Osteoblast (primary cell): ENCODE data around the gene PPP1R13B. TPM values are rescaled to one million over a fixed set of nuclear protein-coding genes. Genes with fewer than 3 reads are reported as not detected.

Source experiments
- DNase-seq: peaks from one replicate; pipeline ENCODE4 v3.0.0; 2011; ENCODE audit warnings: low spot score, mixed read lengths; ENCODE audit not compliant: insufficient read length; ENCODE audit errors: missing footprints
- H2AFZ ChIP-seq: 2 replicates; pipeline ENCODE4 v1.6.0; 2011; ENCODE audit warnings: mild to moderate bottlenecking, low read length
- H3K27ac ChIP-seq: 2 replicates; pipeline ENCODE4 v1.5.1; 2011; ENCODE audit warnings: mild to moderate bottlenecking, low read depth, low read length, moderate library complexity
- H3K27me3 ChIP-seq: 2 replicates; pipeline ENCODE4 v1.6.0; 2012; ENCODE audit warnings: mild to moderate bottlenecking, control low read depth, inconsistent platforms, low read length, moderate library complexity; ENCODE audit not compliant: insufficient read depth
- H3K36me3 ChIP-seq: 2 replicates; pipeline ENCODE4 v1.5.1; 2011; ENCODE audit warnings: mild to moderate bottlenecking, low read length, control low read depth, moderate library complexity; ENCODE audit not compliant: insufficient read depth
- H3K4me1 ChIP-seq: 2 replicates; pipeline ENCODE4 v1.5.1; 2011; ENCODE audit warnings: mild to moderate bottlenecking, low read length, control low read depth, moderate library complexity; ENCODE audit not compliant: insufficient read depth
- H3K4me2 ChIP-seq: 2 replicates; pipeline ENCODE4 v1.6.0; 2011; ENCODE audit warnings: mild to moderate bottlenecking, low read length; ENCODE audit not compliant: insufficient read depth
- H3K4me3 ChIP-seq: fragments of 200-600 bp; sonication (generic); 3 replicates; pipeline ENCODE4 v1.5.1; 2012; ENCODE audit warnings: mild to moderate bottlenecking, low read length, inconsistent platforms; ENCODE audit not compliant: insufficient read depth
- H3K79me2 ChIP-seq: 2 replicates; pipeline ENCODE4 v1.6.0; 2012; ENCODE audit warnings: mild to moderate bottlenecking, low read length, control low read depth, inconsistent platforms; ENCODE audit not compliant: insufficient read depth
- H3K9me3 ChIP-seq: 2 replicates; pipeline ENCODE4 v1.5.1; 2011; ENCODE audit warnings: low read depth, low read length, control low read depth
- H4K20me1 ChIP-seq: 2 replicates; pipeline ENCODE4 v1.6.0; 2012; ENCODE audit warnings: mild to moderate bottlenecking, low read length, control low read depth; ENCODE audit not compliant: insufficient read depth
- CTCF ChIP-seq: IDR thresholded peaks from 2 replicates; pipeline ENCODE4 v1.5.1; 2011; ENCODE audit warnings: mild to moderate bottlenecking, low read depth, low read length, moderate library complexity; ENCODE audit errors: extremely low read depth
- total RNA-seq: library from RNA; depleted of rRNA; stranded (reverse); fragments of >200 nt; gene quantifications from 2 replicates; pipeline ENCODE4 v1.2.3, GENCODE V29; 2012

Gene PPP1R13B
- total RNA-seq, 1 donor: 3.3 TPM

GRCh38 chr14:103690332-103690731 lies 157.0 kb downstream of the PPP1R13B start:
- Histone ChIP-seq H3K4me2 (no peak overlapping the region), H4K20me1 (peaks cover 15% of the 10 kb centered on the region), H3K4me3 (no peak overlapping the region), H3K4me1 (peaks cover 14% of the 10 kb centered on the region), H3K9me3 (no peaks in the 10 kb centered on the region), H3K79me2 (peaks cover 84% of the 10 kb centered on the region), H3K36me3 (peaks cover 78% of the 10 kb centered on the region), H3K27me3 (no peaks in the 10 kb centered on the region), H2AFZ (no peak overlapping the region), H3K27ac (peak overlapping the region; percentile 61)
- no peak for TF ChIP-seq CTCF
- peak; percentile 37 for DNase-seq

GRCh38 chr14:103688906-103689902 lies 158.2 kb downstream of the PPP1R13B start:
- H2AFZ ChIP-seq: no peak overlapping the region
- peaks cover 81% of the 10 kb centered on the region for H3K36me3 ChIP-seq
- H4K20me1 ChIP-seq: peaks cover 17% of the 10 kb centered on the region
- peaks cover 14% of the 10 kb centered on the region for H3K4me1 ChIP-seq
- peak; percentile 94 for DNase-seq
- H3K4me3 ChIP-seq: no peak overlapping the region
- peaks cover 87% of the 10 kb centered on the region for H3K79me2 ChIP-seq
- H3K27ac ChIP-seq: peak overlapping the region; percentile 61
- no peak for TF ChIP-seq CTCF
- no peaks in the 10 kb centered on the region for H3K27me3 ChIP-seq
- peak overlapping the region; percentile 50 for H3K4me2 ChIP-seq
- H3K9me3 ChIP-seq: no peaks in the 10 kb centered on the region

- H2AFZ ChIP-seq: no peak overlapping the region
- peak; percentile 61 for DNase-seq
- no peaks in the 10 kb centered on the region for H3K9me3 ChIP-seq
- H3K27ac ChIP-seq: peak overlapping the region; percentile 61
- peaks cover 14% of the 10 kb centered on the region for H3K4me1 ChIP-seq
- H3K27me3 ChIP-seq: no peaks in the 10 kb centered on the region
- peaks cover 86% of the 10 kb centered on the region for H3K79me2 ChIP-seq
- no peak overlapping the region for H3K4me2 ChIP-seq
- peaks cover 81% of the 10 kb centered on the region for H3K36me3 ChIP-seq
- no peak for TF ChIP-seq CTCF
- H4K20me1 ChIP-seq: peaks cover 20% of the 10 kb centered on the region
- no peak overlapping the region for H3K4me3 ChIP-seq
Measured at GRCh38 chr14:103688441-103688840, 158.9 kb downstream of the PPP1R13B start.

GRCh38 chr14:103687712-103688111 lies 159.7 kb downstream of the PPP1R13B start:
- peaks cover 86% of the 10 kb centered on the region for H3K79me2 ChIP-seq
- TF ChIP-seq CTCF: no peak
- H3K4me1 ChIP-seq: peaks cover 14% of the 10 kb centered on the region
- H2AFZ ChIP-seq: no peak overlapping the region
- peak overlapping the region; percentile 54 for H3K27ac ChIP-seq
- H3K4me2 ChIP-seq: no peak overlapping the region
- no peak overlapping the region for H3K4me3 ChIP-seq
- peaks cover 81% of the 10 kb centered on the region for H3K36me3 ChIP-seq
- no peak for DNase-seq
- no peaks in the 10 kb centered on the region for H3K9me3 ChIP-seq
- H3K27me3 ChIP-seq: no peaks in the 10 kb centered on the region
- peaks cover 20% of the 10 kb centered on the region for H4K20me1 ChIP-seq
